Smooth muscle cell (in vitro differentiated cells): ENCODE measurements around the gene PCDHGA1. TPM values are rescaled to one million over a fixed set of nuclear protein-coding genes. Genes with fewer than 3 reads are reported as not detected.

ENCODE experiments used
- DNase-seq: peaks from one replicate; lab custom pipeline; 2025; ENCODE audit not compliant: unreplicated experiment; lab: John Stamatoyannopoulos, UW
- H2AFZ ChIP-seq: fragments of 200-600 bp; sonication (generic); 2 replicates; pipeline ENCODE4 v1.6.0; 2016; ENCODE audit warnings: antibody characterized with exemption, low read depth, mild to moderate bottlenecking
- H3F3A ChIP-seq: fragments of 200-600 bp; sonication (generic); 2 replicates; pipeline ENCODE4 v1.6.0; 2017; ENCODE audit warnings: antibody characterized with exemption, low read depth
- H3K27ac ChIP-seq: fragments of 200-600 bp; sonication (generic); 2 replicates; pipeline ENCODE4 v1.5.1; 2016; ENCODE audit warnings: low read depth, mild to moderate bottlenecking
- H3K27me3 ChIP-seq: fragments of 200-600 bp; sonication (generic); 2 replicates; pipeline ENCODE4 v1.6.1; 2016; ENCODE audit warnings: low read depth, mild to moderate bottlenecking
- H3K36me3 ChIP-seq: fragments of 200-600 bp; sonication (generic); 2 replicates; pipeline ENCODE4 v1.5.1; 2016; ENCODE audit warnings: low read depth
- H3K4me1 ChIP-seq: fragments of 200-600 bp; sonication (generic); 2 replicates; pipeline ENCODE4 v1.5.1; 2016; ENCODE audit warnings: low read depth
- H3K4me2 ChIP-seq: fragments of 200-600 bp; sonication (generic); 2 replicates; pipeline ENCODE4 v1.6.0; 2016; ENCODE audit warnings: mild to moderate bottlenecking
- H3K4me3 ChIP-seq: fragments of 200-600 bp; sonication (generic); 2 replicates; pipeline ENCODE4 v1.5.1; 2016; ENCODE audit warnings: mild to moderate bottlenecking
- H3K79me2 ChIP-seq: fragments of 200-600 bp; sonication (generic); 2 replicates; pipeline ENCODE4 v1.6.0; 2016; ENCODE audit warnings: low read depth, mild to moderate bottlenecking
- H3K9ac ChIP-seq: fragments of 200-600 bp; sonication (generic); 2 replicates; pipeline ENCODE4 v1.6.0; 2016; ENCODE audit warnings: low read depth
- H3K9me3 ChIP-seq: fragments of 200-600 bp; sonication (generic); replicated peaks from 2 replicates; pipeline ENCODE4 v1.5.1; 2016; ENCODE audit warnings: low read depth
- H4K20me1 ChIP-seq: fragments of 200-600 bp; sonication (generic); 2 replicates; pipeline ENCODE4 v1.6.0; 2016; ENCODE audit warnings: low read depth
- WGBS: methylation state at CpG from one replicate; pipeline ENCODE4 v1.1.7; 2016; ENCODE audit warnings: low lambda C conversion rate; 5-methylcytosine and 5-hydroxymethylcytosine counted together
- polyA plus RNA-seq: library from polyadenylated mRNA; unstranded; fragments of >200 nt; fragmentation: Nextera tagmentation; extraction: Ambion mirVana; gene quantifications from 2 replicates; pipeline ENCODE4 v1.2.1, GENCODE V29; 2016
- total RNA-seq: library from RNA; depleted of rRNA; stranded (reverse); fragments of >200 nt; gene quantifications from 2 replicates; pipeline ENCODE4 v1.2.3, GENCODE V29; 2014
- TF ChIP-seq, protein P1 (sequence below): fragments of 200-600 bp; sonication (generic); IDR thresholded peaks from 2 replicates; pipeline ENCODE4 v1.5.1; 2017; ENCODE audit warnings: borderline replicate concordance, mild to moderate bottlenecking, antibody characterized with exemption; ENCODE audit not compliant: insufficient read depth, poor library complexity, severe bottlenecking

PCDHGA1 gene
- total and polyA plus RNA-seq, 2 experiments from 2014 or later, result 0.05 to 0.63 TPM

DNA sequence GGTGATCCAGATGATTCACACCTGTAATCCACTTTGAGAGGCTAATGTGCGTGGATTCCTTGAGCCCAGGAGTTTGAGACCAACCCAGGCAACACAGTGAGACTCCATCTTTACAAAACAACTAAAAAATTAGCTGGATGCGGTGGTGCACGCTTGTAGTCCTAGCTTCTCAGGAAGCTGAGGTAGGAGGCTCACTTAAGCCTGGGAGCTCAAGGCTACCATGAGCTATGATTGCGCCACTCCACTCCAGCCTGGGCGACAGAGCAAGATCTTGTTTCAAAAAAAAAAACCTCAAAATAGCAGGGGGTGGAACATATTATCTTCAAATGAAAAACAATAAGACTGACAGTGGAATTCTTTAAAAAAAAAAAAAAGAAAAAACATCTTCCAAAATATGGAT lies 217.6 kb downstream of the PCDHGA1 start:
- 95% methylated on average over 5 of the region's 5 CpGs for WGBS
- Histone ChIP-seq H3F3A (no peaks in the 10 kb centered on the region), H3K4me1 (no peaks in the 10 kb centered on the region), H4K20me1 (no peaks in the 10 kb centered on the region), H3K4me3 (no peak overlapping the region), H3K9ac (no peak overlapping the region), H3K27me3 (no peaks in the 10 kb centered on the region), H3K36me3 (peaks cover 33% of the 10 kb centered on the region), H3K4me2 (no peak overlapping the region), H3K9me3 (peaks cover 26% of the 10 kb centered on the region), H2AFZ (no peak overlapping the region), H3K27ac (no peak overlapping the region), H3K79me2 (peaks cover 4% of the 10 kb centered on the region)
- no peak for DNase-seq
- TF ChIP-seq, protein P1, sequence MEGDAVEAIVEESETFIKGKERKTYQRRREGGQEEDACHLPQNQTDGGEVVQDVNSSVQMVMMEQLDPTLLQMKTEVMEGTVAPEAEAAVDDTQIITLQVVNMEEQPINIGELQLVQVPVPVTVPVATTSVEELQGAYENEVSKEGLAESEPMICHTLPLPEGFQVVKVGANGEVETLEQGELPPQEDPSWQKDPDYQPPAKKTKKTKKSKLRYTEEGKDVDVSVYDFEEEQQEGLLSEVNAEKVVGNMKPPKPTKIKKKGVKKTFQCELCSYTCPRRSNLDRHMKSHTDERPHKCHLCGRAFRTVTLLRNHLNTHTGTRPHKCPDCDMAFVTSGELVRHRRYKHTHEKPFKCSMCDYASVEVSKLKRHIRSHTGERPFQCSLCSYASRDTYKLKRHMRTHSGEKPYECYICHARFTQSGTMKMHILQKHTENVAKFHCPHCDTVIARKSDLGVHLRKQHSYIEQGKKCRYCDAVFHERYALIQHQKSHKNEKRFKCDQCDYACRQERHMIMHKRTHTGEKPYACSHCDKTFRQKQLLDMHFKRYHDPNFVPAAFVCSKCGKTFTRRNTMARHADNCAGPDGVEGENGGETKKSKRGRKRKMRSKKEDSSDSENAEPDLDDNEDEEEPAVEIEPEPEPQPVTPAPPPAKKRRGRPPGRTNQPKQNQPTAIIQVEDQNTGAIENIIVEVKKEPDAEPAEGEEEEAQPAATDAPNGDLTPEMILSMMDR, result no peak

DNA sequence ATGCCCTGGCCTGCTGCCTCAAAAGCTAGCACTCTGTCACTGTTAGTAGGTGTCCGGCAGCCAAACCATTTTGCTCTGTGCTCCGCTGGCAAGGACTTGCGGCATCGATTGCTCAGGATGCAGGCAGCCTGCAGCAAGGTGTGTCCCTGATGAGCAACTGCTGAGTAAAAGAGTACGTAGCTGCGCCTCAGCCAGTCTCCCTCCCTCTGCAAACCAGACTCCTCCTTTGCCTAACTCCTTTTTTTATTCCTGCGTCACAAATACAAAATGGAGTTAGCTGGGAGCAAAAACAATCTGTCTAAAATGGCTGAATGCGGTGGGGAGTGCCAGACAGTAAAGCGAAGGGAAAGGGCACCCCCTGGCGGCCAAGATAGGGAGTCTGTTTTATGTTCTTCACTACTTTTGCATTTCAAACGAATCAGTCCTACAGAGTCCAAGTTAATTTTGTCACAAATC lies 227.4 kb downstream of the PCDHGA1 start:
- Histone ChIP-seq H2AFZ (peak overlapping the region; percentile 41), H3K9ac (peak overlapping the region; percentile 89)
- WGBS, result 30% methylated on average over 11 of the region's 11 CpGs

DNA sequence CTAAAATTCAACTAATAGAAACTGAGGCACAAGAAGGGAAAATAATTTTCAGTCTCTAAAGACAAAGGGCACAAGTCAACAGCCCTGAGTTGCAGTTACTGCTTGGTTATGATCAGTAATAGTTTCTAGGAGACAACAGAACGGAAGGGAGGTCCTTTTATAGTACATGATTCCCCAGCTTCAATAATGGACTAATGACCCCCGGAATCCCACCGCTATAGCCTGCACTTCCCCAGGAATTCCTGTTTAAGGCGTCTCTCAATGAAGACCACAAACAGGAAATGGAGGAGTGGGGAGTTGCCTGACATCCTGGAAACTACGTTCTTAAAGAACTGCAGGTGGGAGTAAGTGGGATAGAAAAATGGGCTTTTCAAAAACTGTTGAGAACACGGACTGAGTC lies 227.8 kb downstream of the PCDHGA1 start:
- 47% methylated on average over 6 of the region's 6 CpGs for WGBS
- Histone ChIP-seq H3K4me2 (no peak overlapping the region), H3K36me3 (no peaks in the 10 kb centered on the region), H2AFZ (no peak overlapping the region), H3K4me1 (peaks cover 16% of the 10 kb centered on the region), H3K9ac (peak overlapping the region; percentile 89), H3F3A (peaks cover 9% of the 10 kb centered on the region), H3K9me3 (no peaks in the 10 kb centered on the region), H3K27me3 (no peaks in the 10 kb centered on the region), H3K79me2 (no peaks in the 10 kb centered on the region), H3K27ac (peak overlapping the region; percentile 97), H4K20me1 (no peaks in the 10 kb centered on the region), H3K4me3 (no peak overlapping the region)
- TF ChIP-seq, protein P1, result no peak
- DNase-seq, result no peak

More for the DNA sequence above, 227.4 kb downstream of the PCDHGA1 start:
- H3K27me3 ChIP-seq, result no peaks in the 10 kb centered on the region
- peak overlapping the region; percentile 97 for H3K27ac ChIP-seq
- peak overlapping the region; percentile 58 for H3K4me2 ChIP-seq
- no peak overlapping the region for H3K4me3 ChIP-seq
- H3K36me3 ChIP-seq, result no peaks in the 10 kb centered on the region
- H3K79me2 ChIP-seq, result no peaks in the 10 kb centered on the region
- H3F3A ChIP-seq, result peaks cover 9% of the 10 kb centered on the region
- H3K9me3 ChIP-seq, result no peaks in the 10 kb centered on the region
- DNase-seq, result peak; percentile 63
- peaks cover 16% of the 10 kb centered on the region for H3K4me1 ChIP-seq
- TF ChIP-seq, protein P1, result peak; percentile 86
- no peaks in the 10 kb centered on the region for H4K20me1 ChIP-seq

GRCh38 chr5:141559461-141559860 lies 229.1 kb downstream of the PCDHGA1 start:
- H3K27me3 ChIP-seq, result no peaks in the 10 kb centered on the region
- peak overlapping the region; percentile 89 for H3K9ac ChIP-seq
- no peak overlapping the region for H2AFZ ChIP-seq
- TF ChIP-seq, protein P1, result no peak
- peak overlapping the region; percentile 83 for H3K4me2 ChIP-seq
- peaks cover 16% of the 10 kb centered on the region for H3K4me1 ChIP-seq
- H3K9me3 ChIP-seq, result no peaks in the 10 kb centered on the region
- H3K4me3 ChIP-seq, result no peak overlapping the region
- peak overlapping the region; percentile 97 for H3K27ac ChIP-seq
- DNase-seq, result no peak
- no peaks in the 10 kb centered on the region for H3K79me2 ChIP-seq
- H4K20me1 ChIP-seq, result no peaks in the 10 kb centered on the region
- H3F3A ChIP-seq, result peaks cover 9% of the 10 kb centered on the region
- H3K36me3 ChIP-seq, result no peaks in the 10 kb centered on the region
